IPS DF 6.9 (cell line): Measurements from ENCODE around the gene CDC42SE2.

Experiments used
- DNase-seq: peaks from one replicate; pipeline ENCODE4 v3.0.0-alpha.2; 2013; ENCODE audit warnings: low read depth, low spot score
- H3K27ac ChIP-seq: one replicate; pipeline ENCODE4 v1.5.1; 2013; ENCODE audit warnings: low read length, control low read depth
- H3K27me3 ChIP-seq: 2 replicates; pipeline ENCODE4 v1.6.1; 2013; ENCODE audit warnings: mild to moderate bottlenecking, low read length; ENCODE audit not compliant: control insufficient read depth, insufficient read depth
- H3K36me3 ChIP-seq: 2 replicates; pipeline ENCODE4 v1.6.1; 2013; ENCODE audit warnings: low read length; ENCODE audit not compliant: control insufficient read depth, insufficient read depth
- H3K4me1 ChIP-seq: 2 replicates; pipeline ENCODE4 v1.6.1; 2013; ENCODE audit warnings: low read length; ENCODE audit not compliant: control insufficient read depth, insufficient read depth
- H3K4me3 ChIP-seq: 2 replicates; pipeline ENCODE4 v1.5.1; 2013; ENCODE audit warnings: mild to moderate bottlenecking, low read length
- H3K9me3 ChIP-seq: 2 replicates; pipeline ENCODE4 v1.6.1; 2013; ENCODE audit warnings: low read length, inconsistent platforms; ENCODE audit not compliant: control insufficient read depth, insufficient read depth
- WGBS: extraction: QIAGEN DNeasy Blood & Tissue Kit; methylation state at CpG from one replicate; pipeline ENCODE4 v1.1.7; 2013; ENCODE audit warnings: mixed read lengths, missing lambda C conversion rate; ENCODE audit not compliant: insufficient read length, insufficient coverage; 5-methylcytosine and 5-hydroxymethylcytosine counted together

The CDC42SE2 gene

GRCh38 chr5:131405674-131406073 lies 141.8 kb downstream of the CDC42SE2 start:
- H3K36me3 ChIP-seq = no peaks in the 10 kb centered on the region
- H3K27ac ChIP-seq = no peak overlapping the region
- no peaks in the 10 kb centered on the region for H3K27me3 ChIP-seq
- no peak for DNase-seq
- no CpG with 5 or more reads among the region's 2 CpGs for WGBS
- H3K4me1 ChIP-seq = no peaks in the 10 kb centered on the region
- H3K9me3 ChIP-seq = no peaks in the 10 kb centered on the region
- H3K4me3 ChIP-seq = no peak overlapping the region

DNA sequence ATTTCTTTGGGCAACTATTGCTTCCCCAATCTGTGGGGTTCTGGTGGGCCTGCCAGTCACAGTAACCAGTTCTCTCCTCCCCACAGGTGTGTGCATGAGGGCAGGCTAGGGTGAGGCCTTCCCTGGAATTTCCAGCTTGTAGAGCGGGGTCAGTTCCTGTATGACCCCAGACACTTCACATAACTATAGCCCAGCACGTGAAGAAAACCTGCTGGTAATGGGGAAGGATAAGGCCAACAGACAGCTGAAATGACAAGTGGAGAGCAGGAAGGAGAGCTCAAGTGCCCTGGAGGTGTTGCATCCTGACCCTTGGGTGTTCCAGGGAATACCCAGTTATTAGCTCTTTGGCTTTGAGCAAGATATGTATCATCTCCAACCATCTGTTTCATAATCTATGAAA lies 142.2 kb downstream of the CDC42SE2 start:
- Histone ChIP-seq H3K4me1 (no peaks in the 10 kb centered on the region), H3K27me3 (no peaks in the 10 kb centered on the region), H3K4me3 (no peak overlapping the region), H3K9me3 (no peaks in the 10 kb centered on the region), H3K27ac (no peak overlapping the region), H3K36me3 (no peaks in the 10 kb centered on the region)
- WGBS = no CpG with 5 or more reads among the region's 2 CpGs
- no peak for DNase-seq

DNA sequence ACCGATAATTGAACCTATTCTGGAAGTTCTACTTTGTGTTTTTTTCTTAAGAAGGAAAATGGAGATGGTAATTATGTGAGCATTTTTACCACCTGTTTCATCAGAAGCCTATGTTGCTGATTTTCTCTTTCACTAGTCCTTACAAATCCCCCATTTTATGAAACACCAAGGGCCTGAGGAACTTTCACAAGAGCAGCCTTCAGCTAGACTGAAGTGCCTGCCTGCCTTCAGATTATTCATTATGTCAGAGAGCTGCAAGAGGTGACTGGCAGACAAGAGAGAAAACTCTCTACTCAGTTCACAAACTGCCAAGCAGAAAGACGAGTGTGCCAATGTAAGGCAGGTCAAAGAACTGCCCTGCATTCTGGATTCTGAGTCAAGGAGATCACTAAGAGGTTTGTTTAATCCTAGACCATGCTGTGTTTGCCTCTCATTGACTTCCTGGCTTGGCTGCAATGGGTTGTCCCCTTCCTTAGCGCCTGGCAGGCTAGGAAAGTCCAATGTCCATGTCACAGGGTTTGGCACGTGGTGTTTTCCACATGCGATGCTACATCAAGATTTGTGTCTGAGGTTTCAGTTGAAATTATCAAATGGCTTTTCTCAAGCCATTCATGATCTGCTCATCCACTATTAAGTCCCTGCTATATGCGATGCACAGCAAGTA lies 143.3 kb downstream of the CDC42SE2 start:
- Histone ChIP-seq H3K4me3 (no peak overlapping the region), H3K4me1 (no peaks in the 10 kb centered on the region), H3K27ac (no peak overlapping the region), H3K9me3 (no peaks in the 10 kb centered on the region), H3K27me3 (no peaks in the 10 kb centered on the region), H3K36me3 (no peaks in the 10 kb centered on the region)
- DNase-seq = no peak
- WGBS = no CpG with 5 or more reads among the region's 6 CpGs

DNA sequence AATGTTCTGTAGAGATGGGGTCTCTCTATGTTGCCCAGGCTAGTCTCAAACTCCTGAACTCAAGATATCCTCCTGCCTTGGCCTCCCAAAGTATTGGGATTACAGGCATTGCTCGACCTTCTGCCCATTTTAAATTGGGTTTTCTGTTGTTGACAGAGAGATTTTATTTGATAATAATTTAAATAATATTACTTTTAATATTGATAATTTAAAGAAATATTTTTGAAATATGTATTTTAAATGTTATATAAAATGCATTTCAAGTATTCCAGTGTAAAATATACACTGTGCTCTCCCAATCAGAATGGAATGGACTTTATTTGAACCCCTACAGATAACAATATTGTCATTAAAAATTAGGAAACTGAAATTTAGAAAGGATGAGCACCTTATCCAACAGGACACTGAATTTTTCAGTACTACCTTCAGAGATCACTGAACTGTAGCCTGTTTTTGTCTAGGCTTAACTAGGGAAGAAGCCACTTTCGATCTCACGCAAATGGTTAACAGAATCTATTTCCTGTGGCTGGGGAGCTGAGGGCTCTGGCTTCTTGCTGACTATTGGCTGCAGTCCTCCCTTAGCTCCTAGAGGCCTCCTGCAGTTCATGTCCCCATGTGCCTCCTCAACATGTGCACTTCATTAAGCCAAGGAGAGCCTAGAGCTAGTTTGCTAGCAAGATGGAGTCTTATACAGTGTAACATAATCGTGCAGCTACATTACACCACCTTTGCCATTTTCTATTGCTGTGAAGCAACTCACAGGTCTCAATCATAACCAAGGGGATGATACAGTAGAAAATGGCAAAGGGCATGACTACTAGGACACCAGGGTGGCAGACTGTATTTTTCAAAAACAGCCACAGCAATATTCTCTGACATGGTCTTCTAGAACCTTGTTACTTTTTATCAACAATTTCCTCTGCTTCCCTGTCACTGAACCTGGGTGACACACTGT lies 150.0 kb downstream of the CDC42SE2 start:
- Histone ChIP-seq H3K36me3 (no peaks in the 10 kb centered on the region), H3K4me3 (no peak overlapping the region), H3K27ac (no peak overlapping the region), H3K9me3 (no peaks in the 10 kb centered on the region), H3K27me3 (no peaks in the 10 kb centered on the region), H3K4me1 (no peaks in the 10 kb centered on the region)
- no CpG with 5 or more reads among the region's 4 CpGs for WGBS
- DNase-seq = no peak

DNA sequence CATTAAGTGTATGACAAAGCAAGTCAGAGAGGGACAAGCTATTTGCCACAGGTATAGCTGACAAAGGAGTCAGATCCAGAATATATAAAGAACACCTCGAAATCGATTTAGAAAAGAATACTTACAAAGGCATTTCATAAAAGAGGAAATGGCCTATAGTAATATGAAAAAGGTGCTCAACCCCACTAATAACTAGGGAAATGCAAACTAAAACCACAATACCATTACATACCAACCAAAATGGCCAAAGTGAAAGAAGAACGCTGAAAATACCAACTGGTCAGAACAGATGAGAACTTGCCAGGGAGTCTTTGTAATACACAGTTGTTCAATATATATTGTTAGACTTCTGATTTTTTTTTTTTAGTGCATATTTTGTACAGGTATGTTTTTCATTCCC lies 152.9 kb downstream of the CDC42SE2 start:
- H3K36me3 ChIP-seq = no peaks in the 10 kb centered on the region
- no peaks in the 10 kb centered on the region for H3K27me3 ChIP-seq
- no peak overlapping the region for H3K27ac ChIP-seq
- no CpG with 5 or more reads among the region's 3 CpGs for WGBS
- H3K4me3 ChIP-seq = no peak overlapping the region
- H3K9me3 ChIP-seq = no peaks in the 10 kb centered on the region
- H3K4me1 ChIP-seq = no peaks in the 10 kb centered on the region
- no peak for DNase-seq

DNA sequence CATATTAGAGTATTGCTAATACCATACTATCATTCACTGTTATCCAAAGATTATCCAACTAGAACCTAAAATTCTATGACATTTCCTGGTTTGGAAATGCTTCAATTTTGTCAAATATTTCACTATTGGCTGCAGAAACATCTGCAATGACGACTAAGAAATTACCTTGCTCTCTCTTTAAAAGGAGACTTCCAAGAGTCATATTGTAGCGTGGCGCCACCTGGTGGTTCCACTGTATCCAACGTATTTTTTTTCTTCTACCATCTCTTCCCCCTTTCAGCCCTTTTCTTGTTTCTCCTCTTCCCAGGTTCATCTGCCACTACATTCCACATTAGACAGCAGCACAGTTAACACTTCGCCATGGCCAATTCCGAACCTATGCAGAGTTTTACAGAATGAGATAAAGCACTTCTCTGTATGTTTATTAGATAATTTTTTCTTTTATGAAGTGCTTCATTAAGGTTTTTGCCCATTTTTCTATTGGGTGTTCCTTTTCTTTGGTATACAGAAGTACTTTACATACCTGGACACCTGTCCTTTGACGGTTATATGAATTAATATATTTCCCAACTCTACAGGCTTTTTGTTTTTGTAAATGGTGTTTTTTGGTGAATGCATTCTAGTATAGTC lies 153.5 kb downstream of the CDC42SE2 start:
- DNase-seq = peak; percentile 48
- Histone ChIP-seq H3K27ac (no peak overlapping the region), H3K4me3 (no peak overlapping the region)

DNA sequence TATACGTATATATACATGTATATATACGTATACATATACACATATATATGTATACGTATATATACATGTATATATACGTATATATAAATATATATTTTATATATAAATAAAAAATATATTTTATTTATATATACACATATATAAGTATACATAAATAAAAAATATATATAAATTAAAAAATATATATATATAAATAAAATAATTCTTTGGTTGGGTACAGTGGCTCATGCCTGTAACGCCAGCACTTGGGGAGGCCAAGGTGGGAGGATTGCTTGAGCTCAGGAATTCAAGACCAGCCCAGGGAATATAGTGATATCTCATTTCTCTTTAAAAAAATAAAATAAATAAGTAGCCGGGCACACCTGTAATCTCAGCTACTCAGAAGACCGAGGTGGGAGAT lies 155.0 kb downstream of the CDC42SE2 start:
- Histone ChIP-seq H3K4me1 (no peaks in the 10 kb centered on the region), H3K36me3 (no peaks in the 10 kb centered on the region; the same call in 1 of the 2 replicates), H3K4me3 (no peak overlapping the region), H3K27me3 (no peaks in the 10 kb centered on the region), H3K27ac (no peak overlapping the region), H3K9me3 (no peaks in the 10 kb centered on the region)
- no peak for DNase-seq
- no CpG with 5 or more reads among the region's 7 CpGs for WGBS

More for the DNA sequence above, 153.5 kb downstream of the CDC42SE2 start:
- H3K27me3 ChIP-seq = no peaks in the 10 kb centered on the region
- no peaks in the 10 kb centered on the region for H3K36me3 ChIP-seq
- no peaks in the 10 kb centered on the region for H3K9me3 ChIP-seq
- H3K4me1 ChIP-seq = no peaks in the 10 kb centered on the region
- WGBS = no CpG with 5 or more reads among the region's 7 CpGs

DNA sequence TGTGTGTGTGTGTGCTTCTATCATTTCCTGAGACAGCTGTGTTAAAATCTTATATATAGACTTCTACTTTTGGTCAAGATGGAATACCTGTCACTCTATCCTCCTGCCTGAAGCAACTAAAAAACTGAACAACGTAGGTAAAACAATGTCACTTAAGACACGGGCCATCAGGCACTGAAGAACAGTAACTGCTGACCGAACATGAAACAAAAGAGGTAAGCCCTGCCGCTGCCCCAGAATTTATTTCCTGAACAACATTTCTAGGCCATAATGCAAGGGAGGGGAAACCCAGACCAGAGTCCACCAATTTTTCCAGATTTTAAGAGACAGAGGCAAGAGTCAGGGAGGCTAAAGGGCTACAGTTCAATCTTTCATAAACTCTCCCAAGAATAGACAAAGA lies 156.0 kb downstream of the CDC42SE2 start:
- Histone ChIP-seq H3K36me3 (no peaks in the 10 kb centered on the region; the same call in 1 of the 2 replicates), H3K27ac (no peak overlapping the region), H3K4me1 (no peaks in the 10 kb centered on the region), H3K4me3 (no peak overlapping the region), H3K27me3 (no peaks in the 10 kb centered on the region), H3K9me3 (no peaks in the 10 kb centered on the region)
- no CpG with 5 or more reads among the region's 4 CpGs for WGBS
- DNase-seq = no peak

- no peak for DNase-seq
- H3K27ac ChIP-seq = no peak overlapping the region
- no CpG with 5 or more reads among the region's 2 CpGs for WGBS
- no peaks in the 10 kb centered on the region for H3K4me1 ChIP-seq
- no peaks in the 10 kb centered on the region for H3K27me3 ChIP-seq
- no peak overlapping the region for H3K4me3 ChIP-seq
- no peaks in the 10 kb centered on the region for H3K9me3 ChIP-seq
- no peaks in the 10 kb centered on the region; the same call in 1 of the 2 replicates for H3K36me3 ChIP-seq
These were observed 159.2 kb downstream of the CDC42SE2 start for GRCh38 chr5:131423056-131423455.

- H3K9me3 ChIP-seq = no peaks in the 10 kb centered on the region
- no peak for DNase-seq
- no peaks in the 10 kb centered on the region for H3K27me3 ChIP-seq
- H3K27ac ChIP-seq = no peak overlapping the region
- peaks cover 3% of the 10 kb centered on the region; the same call in 1 of the 2 replicates for H3K36me3 ChIP-seq
- H3K4me1 ChIP-seq = no peaks in the 10 kb centered on the region
- WGBS = no CpG with 5 or more reads among the region's 1 CpG
- no peak overlapping the region for H3K4me3 ChIP-seq
These were observed 162.2 kb downstream of the CDC42SE2 start for GRCh38 chr5:131426011-131426410.
